Measurements from ENCODE around the gene PTPN5.

- TF ChIP-seq CTCF (IDR thresholded peaks at IDR 0.05; ENCODE audit: insufficient read depth, low read length) (no peak), GABPA (IDR thresholded peaks at IDR 0.05; ENCODE audit: low read depth) (no peak), POLR2AphosphoS5 (IDR thresholded peaks at IDR 0.05; ENCODE audit: low read depth) (no peak), SPI1 (IDR thresholded peaks at IDR 0.05; ENCODE audit: borderline replicate concordance, low read depth) (no peak), REST (IDR thresholded peaks at IDR 0.05; ENCODE audit: insufficient replicate concordance, low read depth) (no peak)
Observed at GRCh38 chr11:18736590-18737148, 54.9 kb downstream of the PTPN5 start.

All from HL-60 (cell line).